Measurements from ENCODE around the gene FBXL5.

GRCh38 chr4:15672101-15672500 lies 16.9 kb upstream of the FBXL5 start:
- no peak for TF ChIP-seq CTCF (IDR thresholded peaks at IDR 0.05)
- TF ChIP-seq POLR2A (IDR thresholded peaks at IDR 0.05), result no peak
